Common myeloid progenitor, CD34-positive (primary cell): ENCODE results near the gene HBE1.

Experiments used
- CTCF ChIA-PET: fragments of 350-600 bp; sonication (Branson Sonifier 250); formaldehyde crosslinking; loops from one replicate; lab custom pipeline; 2021; ENCODE audit warnings: antibody characterized with exemption; lab: Charles Lee
- POLR2A ChIA-PET: fragments of 350-600 bp; sonication (Branson Sonifier 250); formaldehyde crosslinking; loops from one replicate; lab custom pipeline; 2021; ENCODE audit warnings: antibody characterized with exemption; lab: Charles Lee
- DNase-seq, 3 donors: peaks; one replicate each; pipeline versions ENCODE4 v3.0.0 to v3.0.0-alpha.2; 2013
- H3K27ac ChIP-seq, 2 experiments: 1 replicate in 1 of 2; 2 replicates in 1 of 2; pipeline ENCODE4 v1.7.0; 2013; ENCODE audit warnings: inconsistent platforms in 2 of 2, low read length in 2 of 2, mild to moderate bottlenecking in 2 of 2, low read depth in 1 of 2, moderate library complexity in 1 of 2; ENCODE audit not compliant: severe bottlenecking in 2 of 2, insufficient read depth in 1 of 2, poor library complexity in 1 of 2
- H3K27me3 ChIP-seq, 5 experiments: replicated peaks in 2 of 5; 1 replicate in 3 of 5; 2 replicates in 2 of 5; pipeline versions ENCODE4 v1.6.1 to v1.7.0; 2013; ENCODE audit warnings: low read length in 4 of 5, mild to moderate bottlenecking in 2 of 5, moderate library complexity in 2 of 5, inconsistent platforms in 1 of 5; ENCODE audit not compliant: insufficient read depth in 5 of 5, control insufficient read depth in 4 of 5
- H3K36me3 ChIP-seq, 4 experiments: 1 replicate in 2 of 4; 2 replicates in 2 of 4; pipeline versions ENCODE4 v1.6.1 to v1.7.0; 2013; ENCODE audit warnings: low read length in 3 of 4, control low read depth in 1 of 4, mild to moderate bottlenecking in 1 of 4; ENCODE audit not compliant: control insufficient read depth in 4 of 4, insufficient read depth in 4 of 4
- H3K4me1 ChIP-seq, 4 experiments: 1 replicate in 3 of 4; 2 replicates in 1 of 4; pipeline versions ENCODE4 v1.6.1 to v1.7.1; 2013; ENCODE audit warnings: low read length in 3 of 4, mild to moderate bottlenecking in 3 of 4, control low read depth in 1 of 4, inconsistent platforms in 1 of 4, moderate library complexity in 1 of 4; ENCODE audit not compliant: control insufficient read depth in 4 of 4, insufficient read depth in 4 of 4; ENCODE audit errors: control extremely low read depth in 1 of 4
- H3K4me3 ChIP-seq, 7 experiments: 1 replicate in 4 of 7; 2 replicates in 3 of 7; pipeline versions ENCODE4 v1.5.1 to v1.7.0; 2013; ENCODE audit warnings: mild to moderate bottlenecking in 7 of 7, low read length in 6 of 7, moderate library complexity in 6 of 7, inconsistent platforms in 2 of 7, low read depth in 2 of 7, control low read depth in 1 of 7; ENCODE audit not compliant: insufficient read depth in 4 of 7, control insufficient read depth in 1 of 7; ENCODE audit errors: extremely low read depth in 1 of 7
- H3K9me3 ChIP-seq, 5 experiments: 1 replicate in 4 of 5; 2 replicates in 1 of 5; pipeline versions ENCODE4 v1.6.1 to v1.7.1; 2013; ENCODE audit warnings: low read length in 4 of 5, mild to moderate bottlenecking in 2 of 5, inconsistent platforms in 1 of 5, low read depth in 1 of 5, moderate library complexity in 1 of 5; ENCODE audit not compliant: control insufficient read depth in 4 of 5, insufficient read depth in 2 of 5; ENCODE audit errors: control extremely low read depth in 1 of 5
- WGBS: methylation state at CpG from one replicate; pipeline ENCODE4 v1.1.5; 2013; ENCODE audit not compliant: insufficient coverage; 5-methylcytosine and 5-hydroxymethylcytosine counted together

Gene HBE1

GRCh38 chr11:5223686-5224085 lies 46.1 kb downstream of the HBE1 start:
- ChIA-PET POLR2A (no interaction called here), CTCF (no interaction called here)
- Histone ChIP-seq H3K9me3 (peaks cover 0 to 4% (median 0%) of the 10 kb centered on the region in 5 experiments), H3K4me3 (no peak overlapping the region), H3K36me3 (no peaks in the 10 kb centered on the region), H3K27me3 (peaks cover 0 to 13% (median 0%) of the 10 kb centered on the region in 5 experiments), H3K4me1 (peaks cover 0 to 11% (median 7%) of the 10 kb centered on the region in 4 experiments), H3K27ac (no peak overlapping the region)
- DNase-seq, result no peak
- 100% methylated on average over 1 of the region's 1 CpG for WGBS

- peaks cover 0 to 11% (median 7%) of the 10 kb centered on the region in 4 experiments for H3K4me1 ChIP-seq
- no peak for DNase-seq
- no peaks in the 10 kb centered on the region for H3K36me3 ChIP-seq
- POLR2A ChIA-PET, result no interaction called here
- 100% methylated on average over 4 of the region's 6 CpGs for WGBS
- H3K9me3 ChIP-seq, result peaks cover 0 to 4% (median 0%) of the 10 kb centered on the region in 5 experiments
- no peak overlapping the region for H3K4me3 ChIP-seq
- CTCF ChIA-PET, result no interaction called here
- H3K27me3 ChIP-seq, result peaks cover 0 to 13% (median 0%) of the 10 kb centered on the region in 5 experiments
- H3K27ac ChIP-seq, result no peak overlapping the region
Measured at GRCh38 chr11:5223146-5223545, 46.6 kb downstream of the HBE1 start.
